BLaER1 (cell line): ENCODE data around the gene EMC1.
A peak's percentile ranks its signal among the peaks of the same experiment; 100 is the strongest.
"Not testable (repeated sequence)": the region's sequence is repeated elsewhere in the genome, so short reads cannot be mapped to it uniquely, and the experiment has no call there.

Experiments
- H3K27ac ChIP-seq: shearing (Covaris generic); formaldehyde crosslinking; 2 replicates; pipeline ENCODE4 v1.8.1; 2022
- H3K27me3 ChIP-seq: shearing (Covaris generic); formaldehyde crosslinking; 2 replicates; pipeline ENCODE4 v1.8.1; 2022
- H3K36me3 ChIP-seq: shearing (Covaris generic); formaldehyde crosslinking; 2 replicates; pipeline ENCODE4 v1.8.1; 2022
- H3K4me1 ChIP-seq: shearing (Covaris generic); formaldehyde crosslinking; 2 replicates; pipeline ENCODE4 v1.8.1; 2022
- H3K4me2 ChIP-seq: shearing (Covaris generic); formaldehyde crosslinking; 2 replicates; pipeline ENCODE4 v1.8.1; 2022
- H3K4me3 ChIP-seq: shearing (Covaris generic); formaldehyde crosslinking; 2 replicates; pipeline ENCODE4 v1.8.1; 2022
- H3K9ac ChIP-seq: shearing (Covaris generic); formaldehyde crosslinking; 2 replicates; pipeline ENCODE4 v1.8.1; 2022
- H3K9me3 ChIP-seq: shearing (Covaris generic); formaldehyde crosslinking; 2 replicates; pipeline ENCODE4 v1.8.1; 2022
- H4K20me1 ChIP-seq: shearing (Covaris generic); formaldehyde crosslinking; 2 replicates; pipeline ENCODE4 v1.8.1; 2022
- Cebpa-rat ChIP-seq: shearing (Covaris generic); IDR thresholded peaks from 2 replicates; pipeline ENCODE4 v1.8.1; 2022

Gene EMC1

GRCh38 chr1:19219451-19219850, 31.9 kb downstream of the EMC1 start:
- Histone ChIP-seq H3K4me2 (no peak overlapping the region), H3K36me3 (peaks cover 97% of the 10 kb centered on the region), H4K20me1 (peaks cover 95% of the 10 kb centered on the region), H3K9me3 (no peaks in the 10 kb centered on the region), H3K9ac (no peak overlapping the region), H3K4me1 (peaks cover 18% of the 10 kb centered on the region), H3K27me3 (no peaks in the 10 kb centered on the region), H3K4me3 (no peak overlapping the region), H3K27ac (peak overlapping the region; percentile 3; the same call in 1 of the 2 replicates)
- no peak for TF ChIP-seq Cebpa-rat

- not testable (repeated sequence) for H3K4me3 ChIP-seq, H3K9me3 ChIP-seq, H3K27me3 ChIP-seq, H3K9ac ChIP-seq, H3K4me2 ChIP-seq, H3K27ac ChIP-seq
- Histone ChIP-seq H4K20me1 (peaks cover 84% of the 10 kb centered on the region), H3K4me1 (peaks cover 36% of the 10 kb centered on the region), H3K36me3 (peaks cover 79% of the 10 kb centered on the region)
Observed at GRCh38 chr1:19216585-19216984, 34.7 kb downstream of the EMC1 start.

- TF ChIP-seq Cebpa-rat, result no peak
- Histone ChIP-seq H3K4me3 (no peak overlapping the region), H3K36me3 (peaks cover 49% of the 10 kb centered on the region), H3K4me2 (no peak overlapping the region), H3K27me3 (no peaks in the 10 kb centered on the region), H3K9me3 (no peaks in the 10 kb centered on the region), H3K4me1 (peaks cover 32% of the 10 kb centered on the region), H4K20me1 (peaks cover 73% of the 10 kb centered on the region), H3K9ac (no peak overlapping the region), H3K27ac (no peak overlapping the region)
Observed at GRCh38 chr1:19213580-19213979, 37.7 kb downstream of the EMC1 start.

- peaks cover 45% of the 10 kb centered on the region for H3K4me1 ChIP-seq
- H3K4me3 ChIP-seq, result no peak overlapping the region
- no peaks in the 10 kb centered on the region for H3K27me3 ChIP-seq
- peaks cover 75% of the 10 kb centered on the region for H4K20me1 ChIP-seq
- no peak overlapping the region for H3K27ac ChIP-seq
- H3K36me3 ChIP-seq, result peaks cover 35% of the 10 kb centered on the region
- no peak for TF ChIP-seq Cebpa-rat
- peak overlapping the region; percentile 94 for H3K4me2 ChIP-seq
- no peaks in the 10 kb centered on the region for H3K9me3 ChIP-seq
- H3K9ac ChIP-seq, result no peak overlapping the region
Observed at GRCh38 chr1:19212167-19212566, 39.2 kb downstream of the EMC1 start.

- Histone ChIP-seq H3K27ac (peak overlapping the region; percentile 90), H3K36me3 (peaks cover 26% of the 10 kb centered on the region), H3K27me3 (no peaks in the 10 kb centered on the region), H3K4me3 (peak overlapping the region; percentile 95), H3K9ac (peak overlapping the region; percentile 93), H3K4me1 (peaks cover 49% of the 10 kb centered on the region), H3K4me2 (peak overlapping the region; percentile 94), H3K9me3 (no peaks in the 10 kb centered on the region), H4K20me1 (peaks cover 78% of the 10 kb centered on the region)
- TF ChIP-seq Cebpa-rat, result no peak
Observed at GRCh38 chr1:19210772-19211549, 40.4 kb downstream of the EMC1 start.

GRCh38 chr1:19209990-19210771, 41.1 kb downstream of the EMC1 start, which contains the start of gene UBR4:
Gene UBR4, minus strand, starts transcription at chr1:19210266. Its CDS starts 18 bp downstream, at chr1:19210248.
- Histone ChIP-seq H3K9ac (peak within 1 kb of the TSS; percentile 93), H3K36me3 (peaks cover 18% of the 10 kb centered on the region), H3K4me2 (peak within 1 kb of the TSS; percentile 94), H3K9me3 (no peaks in the 10 kb centered on the region), H4K20me1 (peaks cover 78% of the 10 kb centered on the region), H3K4me1 (peaks cover 49% of the 10 kb centered on the region), H3K4me3 (peak within 1 kb of the TSS; percentile 95), H3K27ac (peak within 1 kb of the TSS; percentile 90), H3K27me3 (no peaks in the 10 kb centered on the region)
- peak; percentile 89 for TF ChIP-seq Cebpa-rat

GRCh38 chr1:19209439-19209989, 41.8 kb downstream of the EMC1 start:
- no peaks in the 10 kb centered on the region for H3K27me3 ChIP-seq
- H3K27ac ChIP-seq, result peak overlapping the region; percentile 90
- no peaks in the 10 kb centered on the region for H3K9me3 ChIP-seq
- H3K36me3 ChIP-seq, result peaks cover 17% of the 10 kb centered on the region; the same call in 1 of the 2 replicates
- peaks cover 49% of the 10 kb centered on the region for H3K4me1 ChIP-seq
- H3K4me3 ChIP-seq, result peak overlapping the region; percentile 95
- H4K20me1 ChIP-seq, result peaks cover 78% of the 10 kb centered on the region
- H3K4me2 ChIP-seq, result peak overlapping the region; percentile 83
- no peak for TF ChIP-seq Cebpa-rat
- peak overlapping the region; percentile 93 for H3K9ac ChIP-seq

GRCh38 chr1:19208710-19209438, 42.5 kb downstream of the EMC1 start:
- Histone ChIP-seq H3K27me3 (no peaks in the 10 kb centered on the region), H3K4me3 (peak overlapping the region; percentile 95), H4K20me1 (peaks cover 78% of the 10 kb centered on the region), H3K9me3 (no peaks in the 10 kb centered on the region), H3K4me1 (peaks cover 49% of the 10 kb centered on the region), H3K9ac (peak overlapping the region; percentile 93), H3K27ac (peak overlapping the region; percentile 90), H3K4me2 (peak overlapping the region; percentile 83), H3K36me3 (peaks cover 14% of the 10 kb centered on the region; the same call in 1 of the 2 replicates)
- TF ChIP-seq Cebpa-rat, result no peak

- Histone ChIP-seq H3K36me3 (peaks cover 20% of the 10 kb centered on the region), H3K9ac (no peak overlapping the region), H3K4me3 (no peak overlapping the region), H4K20me1 (peaks cover 88% of the 10 kb centered on the region), H3K9me3 (no peaks in the 10 kb centered on the region), H3K4me1 (peaks cover 35% of the 10 kb centered on the region), H3K4me2 (peak overlapping the region; percentile 4; the same call in 1 of the 2 replicates), H3K27ac (no peak overlapping the region), H3K27me3 (no peaks in the 10 kb centered on the region)
- TF ChIP-seq Cebpa-rat, result no peak
Observed at GRCh38 chr1:19206947-19207346, 44.4 kb downstream of the EMC1 start.
